Activated T-cell treated with anti-CD3 and anti-CD28 coated beads, Interleukin-2, amount 50 U/mL, for 24 hours (primary cell): ENCODE results near the gene NBR1.
"Not testable (repeated sequence)": the region's sequence is repeated elsewhere in the genome, so short reads cannot be mapped to it uniquely, and the experiment has no call there.

ENCODE experiments used
- DNase-seq: peaks from one replicate; pipeline ENCODE4 v3.0.0-alpha.2; 2020
- H3K27ac Mint-ChIP-seq: 2 replicates; pipeline ENCODE4 v1.8.0; 2020; ENCODE audit warnings: mild to moderate bottlenecking, mixed read lengths
- H3K27me3 Mint-ChIP-seq: 2 replicates; pipeline ENCODE4 v1.8.0; 2020; ENCODE audit warnings: mixed read lengths
- H3K36me3 Mint-ChIP-seq: 2 replicates; pipeline ENCODE4 v1.8.0; 2020; ENCODE audit warnings: low read depth, mixed read lengths
- H3K4me1 Mint-ChIP-seq: 2 replicates; pipeline ENCODE4 v1.8.0; 2020; ENCODE audit warnings: low read depth, mixed read lengths
- H3K4me3 Mint-ChIP-seq: 2 replicates; pipeline ENCODE4 v1.8.0; 2020; ENCODE audit warnings: mild to moderate bottlenecking, moderate library complexity, mixed read lengths
- H3K9me3 Mint-ChIP-seq: 2 replicates; pipeline ENCODE4 v1.8.0; 2020; ENCODE audit warnings: mixed read lengths

NBR1 gene

DNA sequence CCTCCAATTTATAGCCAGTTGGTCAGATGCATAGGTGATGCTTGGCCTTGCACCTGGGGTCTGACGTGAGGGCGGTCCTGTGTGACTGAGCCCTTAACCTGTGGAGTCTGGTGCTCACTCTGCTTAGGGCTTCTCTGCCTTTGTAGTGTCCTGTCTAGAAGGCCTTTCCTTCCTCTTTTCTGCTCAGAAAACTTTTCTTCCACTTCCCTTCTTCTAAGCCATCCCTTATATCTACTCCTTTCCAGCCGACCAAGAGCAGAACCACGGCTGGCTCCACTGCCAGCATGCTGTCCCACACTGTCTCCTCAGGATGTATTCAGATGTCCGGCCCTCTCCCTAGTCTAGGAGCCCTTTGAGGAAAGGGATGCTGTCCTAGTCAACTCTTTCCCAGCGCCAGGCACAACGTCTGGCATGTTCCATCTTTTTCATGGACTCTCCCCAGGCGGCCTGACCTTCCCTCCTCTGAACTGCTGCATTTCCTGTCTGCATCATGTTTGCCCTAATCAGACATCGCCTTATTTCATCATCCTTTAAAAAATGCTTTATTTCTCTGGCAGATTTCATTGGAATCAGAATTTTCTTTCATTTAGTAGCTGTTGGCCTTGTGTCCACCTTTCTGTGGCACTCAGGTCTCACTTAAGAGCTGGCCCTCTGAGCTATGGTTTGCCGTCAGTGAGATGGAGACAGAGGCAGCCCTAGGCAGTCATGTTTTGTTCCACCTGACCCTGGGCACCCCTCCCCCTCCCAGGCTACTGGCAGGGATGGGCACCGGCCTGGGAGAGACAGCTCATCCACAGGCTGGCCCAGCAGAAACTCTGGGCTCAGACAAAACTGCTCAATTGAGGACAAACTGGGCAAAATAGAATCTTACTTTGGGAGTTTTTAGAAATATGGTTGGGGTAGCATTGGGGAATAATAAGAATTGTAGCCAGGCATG lies 30.4 kb upstream of the NBR1 start:
- H3K27ac Mint-ChIP-seq, result peak overlapping the region; percentile 27
- H3K27me3 Mint-ChIP-seq, result no peaks in the 10 kb centered on the region
- peaks cover 36% of the 10 kb centered on the region for H3K36me3 Mint-ChIP-seq
- H3K4me3 Mint-ChIP-seq, result no peak overlapping the region
- H3K9me3 Mint-ChIP-seq, result no peaks in the 10 kb centered on the region
- no peak for DNase-seq
- H3K4me1 Mint-ChIP-seq, result peaks cover 10% of the 10 kb centered on the region

DNA sequence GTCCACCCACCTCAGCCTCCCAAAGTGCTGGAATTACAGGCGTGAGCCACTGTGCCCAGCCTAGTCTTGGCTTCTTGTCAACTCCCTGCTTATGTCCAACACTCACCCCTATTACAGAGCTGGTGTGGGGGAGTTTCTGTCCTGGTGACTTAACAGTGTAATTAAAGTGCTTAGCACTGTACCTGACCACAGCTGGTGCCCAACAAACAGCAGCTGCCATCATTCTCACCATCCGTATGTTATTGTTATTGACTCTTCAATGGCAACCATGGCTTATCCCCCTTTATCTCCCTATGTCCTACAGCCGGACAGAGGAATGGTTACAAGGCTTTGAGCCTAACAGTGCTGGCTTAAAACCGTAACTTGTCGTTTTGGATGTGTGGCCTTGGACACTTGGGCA lies 28.9 kb upstream of the NBR1 start:
- peaks cover 33% of the 10 kb centered on the region for H3K36me3 Mint-ChIP-seq
- DNase-seq, result no peak
- H3K4me3 Mint-ChIP-seq, result no peak overlapping the region
- H3K27ac Mint-ChIP-seq, result no peak overlapping the region
- H3K9me3 Mint-ChIP-seq, result no peaks in the 10 kb centered on the region
- H3K4me1 Mint-ChIP-seq, result no peaks in the 10 kb centered on the region
- H3K27me3 Mint-ChIP-seq, result no peaks in the 10 kb centered on the region

DNA sequence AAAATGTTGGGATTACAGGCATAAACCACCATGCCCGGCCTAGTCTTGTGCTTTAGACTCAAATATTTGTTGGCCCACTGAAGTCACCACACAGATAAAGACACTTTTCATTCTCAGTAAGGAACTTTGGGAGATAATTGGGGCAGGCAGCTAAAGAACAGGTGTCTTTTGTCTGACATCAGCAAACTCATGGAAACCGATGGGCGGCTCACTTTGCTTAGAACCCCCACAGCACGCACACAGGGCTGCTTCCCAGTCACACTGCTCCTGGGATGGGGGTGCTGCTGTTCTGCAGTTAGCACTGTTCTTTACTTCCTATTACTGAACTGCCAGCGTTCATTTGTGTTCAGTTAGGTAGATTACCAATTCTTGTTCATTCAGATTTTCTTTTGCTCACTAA lies 27.8 kb upstream of the NBR1 start:
- H3K36me3 Mint-ChIP-seq, result peaks cover 35% of the 10 kb centered on the region
- no peaks in the 10 kb centered on the region for H3K4me1 Mint-ChIP-seq
- DNase-seq, result no peak

GRCh38 chr17:43146649-43147048 lies 24.4 kb upstream of the NBR1 start:
- Mint-ChIP-seq H3K9me3 (no peaks in the 10 kb centered on the region), H3K27me3 (no peaks in the 10 kb centered on the region), H3K36me3 (peaks cover 26% of the 10 kb centered on the region), H3K4me3 (no peak overlapping the region), H3K4me1 (no peaks in the 10 kb centered on the region), H3K27ac (no peak overlapping the region)
- no peak for DNase-seq

More for the DNA sequence above, 27.8 kb upstream of the NBR1 start:
- no peaks in the 10 kb centered on the region for H3K27me3 Mint-ChIP-seq
- no peaks in the 10 kb centered on the region for H3K9me3 Mint-ChIP-seq
- H3K27ac Mint-ChIP-seq, result no peak overlapping the region
- no peak overlapping the region for H3K4me3 Mint-ChIP-seq

GRCh38 chr17:43151880-43152456 lies 19.0 kb upstream of the NBR1 start:
- Mint-ChIP-seq H3K4me3 (no peak overlapping the region), H3K9me3 (no peaks in the 10 kb centered on the region), H3K27me3 (no peaks in the 10 kb centered on the region), H3K4me1 (no peaks in the 10 kb centered on the region), H3K27ac (no peak overlapping the region), H3K36me3 (peaks cover 27% of the 10 kb centered on the region)
- DNase-seq, result no peak

- not testable (repeated sequence) for H3K27ac Mint-ChIP-seq, H3K27me3 Mint-ChIP-seq, H3K4me1 Mint-ChIP-seq, H3K9me3 Mint-ChIP-seq, H3K4me3 Mint-ChIP-seq, DNase-seq
- H3K36me3 Mint-ChIP-seq, result peaks cover 25% of the 10 kb centered on the region
These were observed 17.7 kb upstream of the NBR1 start for GRCh38 chr17:43153197-43153835.

- no peaks in the 10 kb centered on the region for H3K9me3 Mint-ChIP-seq
- DNase-seq, result no peak
- H3K27ac Mint-ChIP-seq, result no peak overlapping the region
- no peaks in the 10 kb centered on the region for H3K4me1 Mint-ChIP-seq
- H3K36me3 Mint-ChIP-seq, result peaks cover 30% of the 10 kb centered on the region
- H3K4me3 Mint-ChIP-seq, result no peak overlapping the region
- no peaks in the 10 kb centered on the region for H3K27me3 Mint-ChIP-seq
These were observed 15.3 kb upstream of the NBR1 start for GRCh38 chr17:43155666-43156065.

DNA sequence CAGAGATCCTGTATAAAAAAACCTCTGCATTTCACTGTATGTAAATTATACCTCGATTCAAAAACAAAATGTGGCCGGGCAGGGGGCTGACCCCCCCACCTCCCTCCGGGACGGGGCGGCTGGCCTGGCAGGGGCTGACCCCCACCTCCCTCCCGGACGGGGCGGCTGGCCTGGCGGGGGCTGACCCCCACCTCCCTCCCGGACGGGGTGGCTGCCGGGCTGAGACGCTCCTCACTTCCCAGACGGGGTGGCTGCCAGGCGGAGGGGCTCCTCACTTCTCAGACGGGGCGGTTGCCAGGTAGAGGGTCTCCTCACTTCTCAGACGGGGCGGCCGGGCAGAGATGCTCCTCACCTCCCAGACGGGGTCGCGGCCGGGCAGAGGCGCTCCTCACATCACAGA lies 11.8 kb upstream of the NBR1 start:
- not testable (repeated sequence) for H3K27ac Mint-ChIP-seq, H3K4me1 Mint-ChIP-seq, H3K27me3 Mint-ChIP-seq, H3K9me3 Mint-ChIP-seq, H3K4me3 Mint-ChIP-seq, DNase-seq
- peaks cover 31% of the 10 kb centered on the region for H3K36me3 Mint-ChIP-seq

DNA sequence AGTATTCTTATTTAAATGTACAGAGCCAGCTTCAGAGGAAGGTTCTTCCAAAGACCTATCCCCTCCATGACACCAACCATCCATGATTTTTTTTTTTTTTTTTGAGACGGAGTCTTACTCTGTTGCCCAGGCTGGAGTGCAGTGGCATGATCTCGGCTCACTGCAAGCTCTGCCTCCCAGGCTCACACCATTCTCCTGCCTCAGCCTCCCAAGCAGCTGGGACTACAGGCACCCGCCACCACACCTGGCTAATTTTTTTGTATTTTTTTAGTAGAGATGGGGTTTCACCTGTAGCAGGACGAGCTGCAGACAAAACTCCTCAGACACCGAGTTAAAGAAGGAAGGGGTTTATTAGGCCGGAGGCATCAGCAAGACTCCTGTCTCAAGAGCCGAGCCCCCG lies 11.1 kb upstream of the NBR1 start:
- H3K36me3 Mint-ChIP-seq, result peaks cover 33% of the 10 kb centered on the region
- not testable (repeated sequence) for H3K27ac Mint-ChIP-seq, H3K4me1 Mint-ChIP-seq, DNase-seq, H3K9me3 Mint-ChIP-seq, H3K4me3 Mint-ChIP-seq, H3K27me3 Mint-ChIP-seq

DNA sequence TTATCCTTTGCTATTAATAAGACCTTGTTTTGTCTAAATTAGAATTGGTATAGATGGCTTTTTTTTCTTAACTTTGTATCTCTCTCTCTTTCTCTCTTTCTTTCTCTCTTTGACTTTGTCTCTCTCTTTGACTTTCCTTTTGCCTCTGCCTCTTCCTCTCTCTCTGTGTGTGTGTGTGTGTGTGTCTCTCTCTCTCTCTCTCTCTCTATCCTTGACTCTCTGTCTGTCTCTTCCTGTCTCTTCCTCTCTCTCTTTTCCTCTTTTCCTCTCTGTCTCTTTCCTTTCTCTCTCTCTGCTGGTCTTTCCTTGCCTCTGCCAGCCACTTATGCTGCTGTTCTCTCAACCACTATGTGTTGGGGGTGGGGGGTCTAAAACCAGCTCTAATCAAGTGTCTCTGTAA lies 5.0 kb upstream of the NBR1 start:
- H3K4me3 Mint-ChIP-seq, DNase-seq, H3K4me1 Mint-ChIP-seq, H3K9me3 Mint-ChIP-seq, H3K27me3 Mint-ChIP-seq, H3K27ac Mint-ChIP-seq: not testable (repeated sequence)
- peaks cover 31% of the 10 kb centered on the region for H3K36me3 Mint-ChIP-seq

DNA sequence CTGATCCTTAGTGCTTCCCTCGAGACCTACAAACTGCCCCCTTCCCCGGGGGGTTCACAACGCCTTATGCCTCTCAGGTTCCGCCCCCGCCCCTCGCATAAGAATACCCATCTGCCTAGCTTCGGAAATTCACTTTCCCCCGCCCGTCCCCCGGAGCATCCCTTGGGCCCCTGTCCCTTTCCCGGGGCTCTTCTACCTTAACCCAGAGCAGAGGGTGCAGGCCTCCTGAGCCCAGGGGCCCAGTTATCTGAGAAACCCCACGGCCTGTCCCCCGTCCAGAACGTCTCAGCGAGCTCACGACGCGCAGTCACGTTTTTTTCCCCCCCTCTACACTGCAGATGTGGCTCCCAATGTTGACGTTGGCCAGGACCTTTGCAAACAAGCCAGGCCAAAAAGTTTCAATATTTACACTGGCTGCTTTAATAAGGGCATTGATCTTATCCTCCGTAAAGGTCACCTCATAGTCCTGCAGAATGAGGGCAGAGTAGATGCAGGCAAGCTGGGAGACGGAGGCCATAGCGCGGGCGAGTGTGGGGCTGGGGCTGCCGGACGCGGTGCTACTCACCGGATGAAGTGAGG lies 1.4 kb upstream of the NBR1 start:
- peaks cover 11% of the 10 kb centered on the region for H3K36me3 Mint-ChIP-seq
- H3K9me3 Mint-ChIP-seq, result no peaks in the 10 kb centered on the region
- no peak overlapping the region for H3K4me3 Mint-ChIP-seq
- H3K27me3 Mint-ChIP-seq, result no peaks in the 10 kb centered on the region
- DNase-seq, result peak; percentile 53
- H3K27ac Mint-ChIP-seq, result no peak overlapping the region
- H3K4me1 Mint-ChIP-seq, result peaks cover 21% of the 10 kb centered on the region

DNA sequence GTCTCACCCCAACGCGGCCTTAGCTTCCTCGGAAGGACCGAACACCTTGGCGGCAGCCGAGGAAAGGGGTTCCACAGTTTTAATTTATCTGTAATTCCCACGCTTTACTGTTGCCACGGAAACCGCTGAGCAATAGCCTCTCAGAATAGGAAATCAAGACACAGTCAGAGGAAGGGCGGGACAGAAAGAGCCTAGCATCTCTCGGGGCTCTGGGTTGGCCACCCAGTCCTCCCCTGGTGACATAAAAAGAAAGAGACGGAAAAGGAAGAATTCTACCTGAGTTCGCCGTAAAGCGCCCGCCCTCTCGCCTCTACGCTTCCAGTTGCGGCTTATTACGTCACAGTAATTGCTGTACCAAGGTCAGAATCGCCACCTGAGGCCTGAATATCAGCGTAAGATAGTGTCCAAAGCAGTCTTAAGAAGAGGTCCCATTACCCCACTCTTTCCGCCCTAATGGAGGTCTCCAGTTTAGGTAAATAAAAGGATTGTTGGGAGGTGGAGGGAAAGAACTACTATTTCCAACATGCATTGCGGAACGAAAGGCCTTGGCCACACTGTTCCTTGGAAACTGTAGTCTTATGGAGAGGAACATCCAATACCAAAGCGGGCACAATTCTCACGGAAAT lies 761 bp upstream of the NBR1 start:
- peaks cover 13% of the 10 kb centered on the region for H3K36me3 Mint-ChIP-seq
- no peak overlapping the region for H3K27ac Mint-ChIP-seq
- peaks cover 24% of the 10 kb centered on the region for H3K4me1 Mint-ChIP-seq
- no peaks in the 10 kb centered on the region for H3K9me3 Mint-ChIP-seq
- H3K27me3 Mint-ChIP-seq, result no peaks in the 10 kb centered on the region
- no peak overlapping the region for H3K4me3 Mint-ChIP-seq
- DNase-seq, result peak; percentile 83

DNA sequence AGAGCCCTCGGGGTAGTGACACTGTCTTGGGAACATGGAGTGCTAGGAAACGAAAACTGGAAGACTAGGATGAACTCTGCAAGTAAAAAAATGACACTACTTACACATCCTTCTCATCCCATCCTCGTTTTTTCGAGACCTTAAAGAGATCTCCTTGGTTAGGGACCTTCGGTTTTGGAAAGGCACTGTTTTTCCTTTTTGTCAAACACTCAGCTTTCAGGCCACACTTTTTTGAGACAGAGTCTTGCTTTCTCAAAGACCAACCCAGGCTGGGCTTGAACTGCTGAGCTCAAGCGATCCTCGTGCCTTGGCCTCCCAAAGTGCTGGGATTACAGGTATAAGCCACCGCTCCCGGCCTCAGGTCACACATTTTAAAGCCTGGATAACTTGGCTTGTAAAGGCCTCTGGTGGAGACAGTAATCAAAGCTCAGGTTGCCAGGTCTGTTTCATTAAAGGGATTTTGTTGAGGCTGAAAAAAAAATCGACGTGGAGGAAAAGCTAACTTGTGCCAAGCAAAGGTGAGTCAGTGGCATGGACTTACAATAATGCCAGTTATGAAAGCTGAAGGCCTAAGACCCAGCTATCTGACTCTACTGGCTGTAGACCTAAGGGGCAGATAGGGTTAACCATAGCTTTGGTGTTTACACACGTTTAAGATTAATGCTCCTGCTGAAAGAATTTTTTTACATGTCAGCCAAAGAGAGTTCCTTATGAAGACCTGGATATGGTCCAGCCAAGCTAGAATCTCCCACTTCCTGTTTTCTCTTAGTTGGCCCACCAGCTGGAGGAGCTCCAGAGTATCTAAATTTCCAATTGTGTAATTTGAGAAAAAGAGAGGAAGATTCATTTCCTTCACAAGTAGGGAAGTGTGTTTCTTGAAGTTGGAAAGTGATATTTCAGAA lies 823 bp downstream of the NBR1 start:
- DNase-seq, result peak; percentile 39
- Mint-ChIP-seq H3K4me1 (peaks cover 40% of the 10 kb centered on the region), H3K27me3 (no peaks in the 10 kb centered on the region), H3K9me3 (no peaks in the 10 kb centered on the region), H3K36me3 (peaks cover 23% of the 10 kb centered on the region), H3K27ac (no peak overlapping the region), H3K4me3 (no peak overlapping the region)
